Left lobe of liver (tissue), 2 donors: ENCODE data around the gene SEC14L1. TPM values are rescaled to one million over a fixed set of nuclear protein-coding genes. Genes with fewer than 3 reads are reported as not detected.
"Not testable (repeated sequence)": the region's sequence is repeated elsewhere in the genome, so short reads cannot be mapped to it uniquely, and the experiment has no call there.

Experiments used
- ATAC-seq: fragments of 200-7000 bp; cut with Tn5 transposase; one replicate; pipeline ENCODE4 v1.9.1; 2020; ENCODE audit warnings: mild to moderate bottlenecking, moderate library complexity
- DNase-seq: peaks from one replicate; pipeline ENCODE4 v3.0.0-alpha.2; 2020; ENCODE audit warnings: low spot score
- total RNA-seq: library from RNA; stranded (reverse); gene quantifications from one replicate; pipeline ENCODE4 v1.2.1, GENCODE V29; 2021
- donor health status: DM: no; HTN: no; CAD: no; lungs with moderate emphysema.
- donor health status: DM: no; HTN: yes; CAD: no.

SEC14L1 gene
- total RNA-seq, 1 donor from 2014 or later, result 20.1 TPM

GRCh38 chr17:77140166-77140877 is 447 bp upstream of the SEC14L1 start:
- peak; percentile 99 for DNase-seq
- peak; percentile 97 for ATAC-seq

GRCh38 chr17:77141846-77142449 is 1.2 kb downstream of the SEC14L1 start:
- ATAC-seq (no peak), DNase-seq (no peak)

- no peak for DNase-seq
- no peak for ATAC-seq
Observed at GRCh38 chr17:77142689-77143088, 1.9 kb downstream of the SEC14L1 start.

- ATAC-seq, result no peak
- no peak for DNase-seq
Observed at GRCh38 chr17:77143306-77143705, 2.5 kb downstream of the SEC14L1 start.

GRCh38 chr17:77144227-77144626 is 3.5 kb downstream of the SEC14L1 start:
- DNase-seq (no peak), ATAC-seq (no peak)

- DNase-seq (no peak), ATAC-seq (no peak)
Observed at GRCh38 chr17:77145224-77145611, 4.4 kb downstream of the SEC14L1 start.

GRCh38 chr17:77145612-77146245 is 5.0 kb downstream of the SEC14L1 start:
- ATAC-seq, result peak; percentile 63
- peak; percentile 60 for DNase-seq

GRCh38 chr17:77146246-77146632 is 5.5 kb downstream of the SEC14L1 start:
- no peak for ATAC-seq
- DNase-seq, result no peak

GRCh38 chr17:77146882-77147281 is 6.1 kb downstream of the SEC14L1 start:
- DNase-seq (peak; percentile 65), ATAC-seq (peak; percentile 85)

- no peak for DNase-seq
Observed at GRCh38 chr17:77147357-77147801, 6.6 kb downstream of the SEC14L1 start.

GRCh38 chr17:77148077-77148939 is 7.5 kb downstream of the SEC14L1 start:
- no peak for ATAC-seq
- DNase-seq, result no peak

More at GRCh38 chr17:77147357-77147801, 6.6 kb downstream of the SEC14L1 start:
- ATAC-seq, result peak; percentile 75

GRCh38 chr17:77148940-77149510 is 8.3 kb downstream of the SEC14L1 start:
- ATAC-seq (no peak), DNase-seq (no peak)

- DNase-seq (no peak), ATAC-seq (no peak)
Observed at GRCh38 chr17:77150196-77150595, 9.4 kb downstream of the SEC14L1 start.

GRCh38 chr17:77151186-77151585 is 10.4 kb downstream of the SEC14L1 start:
- DNase-seq, result no peak
- no peak for ATAC-seq

- ATAC-seq, DNase-seq: not testable (repeated sequence)
Observed at GRCh38 chr17:77152056-77152455, 11.3 kb downstream of the SEC14L1 start.

GRCh38 chr17:77153472-77153871 is 12.7 kb downstream of the SEC14L1 start:
- DNase-seq (no peak), ATAC-seq (peak; percentile 64)

- no peak for ATAC-seq
- DNase-seq, result no peak
Observed at GRCh38 chr17:77153999-77154586, 13.3 kb downstream of the SEC14L1 start.

GRCh38 chr17:77155125-77155524 is 14.4 kb downstream of the SEC14L1 start:
- no peak for ATAC-seq
- DNase-seq, result no peak

GRCh38 chr17:77157766-77158165 is 17.0 kb downstream of the SEC14L1 start:
- not testable (repeated sequence) for DNase-seq, ATAC-seq
